ENCODE measurements around the gene CDS1.

CDS1 gene

GRCh38 chr4:84582302-84582987 is 482 bp upstream of the CDS1 start:
- H3K4me3 ChIP-seq (ENCODE audit: low read depth, low read length): peak overlapping the region; percentile 62
- TF ChIP-seq CTCF (IDR thresholded peaks at IDR 0.05; ENCODE audit: low read depth, low read length): no peak

GRCh38 chr4:84583876-84584380 is 1.0 kb downstream of the CDS1 start:
- no peak for TF ChIP-seq CTCF (IDR thresholded peaks at IDR 0.05; ENCODE audit: low read depth, low read length)
- peak overlapping the region; percentile 62 for H3K4me3 ChIP-seq (ENCODE audit: low read depth, low read length)

GRCh38 chr4:84585251-84585650 is 2.3 kb downstream of the CDS1 start:
- no peak overlapping the region for H3K4me3 ChIP-seq (ENCODE audit: low read depth, low read length)
- TF ChIP-seq CTCF (IDR thresholded peaks at IDR 0.05; ENCODE audit: low read depth, low read length): no peak

- TF ChIP-seq CTCF (IDR thresholded peaks at IDR 0.05; ENCODE audit: low read depth, low read length): no peak
Measured at GRCh38 chr4:84594724-84595123, 11.8 kb downstream of the CDS1 start.

GRCh38 chr4:84596826-84597225 is 13.9 kb downstream of the CDS1 start:
- TF ChIP-seq CTCF (IDR thresholded peaks at IDR 0.05; ENCODE audit: low read depth, low read length): no peak
- no peak overlapping the region for H3K4me3 ChIP-seq (ENCODE audit: low read depth, low read length)

More at GRCh38 chr4:84594724-84595123, 11.8 kb downstream of the CDS1 start:
- H3K4me3 ChIP-seq (ENCODE audit: low read depth, low read length): no peak overlapping the region

GRCh38 chr4:84597450-84597849 is 14.5 kb downstream of the CDS1 start:
- TF ChIP-seq CTCF (IDR thresholded peaks at IDR 0.05; ENCODE audit: low read depth, low read length): no peak
- H3K4me3 ChIP-seq (ENCODE audit: low read depth, low read length): no peak overlapping the region

GRCh38 chr4:84606645-84607044 is 23.7 kb downstream of the CDS1 start:
- no peak overlapping the region for H3K4me3 ChIP-seq (ENCODE audit: low read depth, low read length)
- no peak for TF ChIP-seq CTCF (IDR thresholded peaks at IDR 0.05; ENCODE audit: low read depth, low read length)

Data from WI38 (cell line).